NCI-H1694 (cell line): ENCODE measurements around the gene RACK1.
"Not testable (repeated sequence)": the region's sequence is repeated elsewhere in the genome, so short reads cannot be mapped to it uniquely, and the experiment has no call there.

ENCODE experiments used
- DNase-seq: peaks from one replicate; lab custom pipeline; 2025; lab: John Stamatoyannopoulos, UW

RACK1 gene

GRCh38 chr5:181233088-181233800, 10.5 kb downstream of the RACK1 start:
- no peak for DNase-seq

GRCh38 chr5:181232593-181232992, 11.1 kb downstream of the RACK1 start:
- DNase-seq, result no peak

- no peak for DNase-seq
Observed at GRCh38 chr5:181231432-181231831, 12.3 kb downstream of the RACK1 start.

GRCh38 chr5:181230551-181230950, 13.2 kb downstream of the RACK1 start:
- no peak for DNase-seq

GRCh38 chr5:181229996-181230395, 13.7 kb downstream of the RACK1 start:
- no peak for DNase-seq

- no peak for DNase-seq
Observed at GRCh38 chr5:181224390-181225229, 19.1 kb downstream of the RACK1 start.

GRCh38 chr5:181223729-181224389, 19.8 kb downstream of the RACK1 start:
- no peak for DNase-seq

GRCh38 chr5:181223058-181223728, 20.5 kb downstream of the RACK1 start, which contains the start of gene TRIM41:
TRIM41 (plus strand) TSS chr5:181223281; CDS start chr5:181224000, 719 bp downstream.
- DNase-seq, result no peak

GRCh38 chr5:181222630-181223057, 21.1 kb downstream of the RACK1 start:
- no peak for DNase-seq

GRCh38 chr5:181221792-181222629, 21.7 kb downstream of the RACK1 start:
- DNase-seq, result no peak

GRCh38 chr5:181221105-181221791, 22.5 kb downstream of the RACK1 start:
- no peak for DNase-seq

- no peak for DNase-seq
Observed at GRCh38 chr5:181220178-181220515, 23.6 kb downstream of the RACK1 start.

- no peak for DNase-seq
Observed at GRCh38 chr5:181219262-181220177, 24.2 kb downstream of the RACK1 start.

- DNase-seq, result no peak
Observed at GRCh38 chr5:181218795-181219124, 24.9 kb downstream of the RACK1 start.

- no peak for DNase-seq
Observed at GRCh38 chr5:181217803-181218062, 26.0 kb downstream of the RACK1 start.

GRCh38 chr5:181217111-181217802, 26.4 kb downstream of the RACK1 start:
- DNase-seq, result no peak

GRCh38 chr5:181215997-181216989, 27.4 kb downstream of the RACK1 start:
- no peak for DNase-seq

- DNase-seq, result not testable (repeated sequence)
Observed at GRCh38 chr5:181214249-181214648, 29.5 kb downstream of the RACK1 start.
